ENCODE measurements around the gene RIMBP2.

RIMBP2 gene

GRCh38 chr12:130706311-130706710 is 9.8 kb downstream of the RIMBP2 start:
- TF ChIP-seq CTCF (IDR thresholded peaks at IDR 0.05; ENCODE audit: insufficient read depth, low read depth, low read length, missing control alignments) = no peak
- no peak for DNase-seq (ENCODE audit: low read depth)
- no peak overlapping the region for H3K4me3 ChIP-seq (ENCODE audit: low read depth, low read length)

- no peak for TF ChIP-seq CTCF (IDR thresholded peaks at IDR 0.05; ENCODE audit: insufficient read depth, low read depth, low read length, missing control alignments)
- no peak for DNase-seq (ENCODE audit: low read depth)
Measured at GRCh38 chr12:130705178-130705822, 10.8 kb downstream of the RIMBP2 start.

GRCh38 chr12:130704606-130705005 is 11.5 kb downstream of the RIMBP2 start:
- no peak for TF ChIP-seq CTCF (IDR thresholded peaks at IDR 0.05; ENCODE audit: insufficient read depth, low read depth, low read length, missing control alignments)
- DNase-seq (ENCODE audit: low read depth) = no peak
- H3K4me3 ChIP-seq (ENCODE audit: low read depth, low read length) = no peak overlapping the region

More at GRCh38 chr12:130705178-130705822, 10.8 kb downstream of the RIMBP2 start:
- H3K4me3 ChIP-seq (ENCODE audit: low read depth, low read length) = no peak overlapping the region

GRCh38 chr12:130703733-130704375 is 12.2 kb downstream of the RIMBP2 start:
- no peak for DNase-seq (ENCODE audit: low read depth)
- H3K4me3 ChIP-seq (ENCODE audit: low read depth, low read length) = no peak overlapping the region
- TF ChIP-seq CTCF (IDR thresholded peaks at IDR 0.05; ENCODE audit: insufficient read depth, low read depth, low read length, missing control alignments) = no peak

- TF ChIP-seq CTCF (IDR thresholded peaks at IDR 0.05; ENCODE audit: insufficient read depth, low read depth, low read length, missing control alignments) = no peak
- H3K4me3 ChIP-seq (ENCODE audit: low read depth, low read length) = no peak overlapping the region
- no peak for DNase-seq (ENCODE audit: low read depth)
Measured at GRCh38 chr12:130702966-130703732, 12.9 kb downstream of the RIMBP2 start.

GRCh38 chr12:130701402-130701744 is 14.7 kb downstream of the RIMBP2 start:
- TF ChIP-seq CTCF (IDR thresholded peaks at IDR 0.05; ENCODE audit: insufficient read depth, low read depth, low read length, missing control alignments) = no peak
- DNase-seq (ENCODE audit: low read depth) = no peak
- no peak overlapping the region for H3K4me3 ChIP-seq (ENCODE audit: low read depth, low read length)

Data from GM12865 (cell line).